ENCODE measurements around the gene NDUFA8. TPM values are rescaled to one million over a fixed set of nuclear protein-coding genes. Genes with fewer than 3 reads are reported as not detected.

Gene NDUFA8
- polyA plus RNA-seq, 1 donor (not counting 4 experiments of a cell fraction or from before 2014, with no cell fraction given): 105 TPM

- dilution Hi-C loops (cut with MboI; ENCODE audit: extremely low pct_ligation_motif_present, low sequenced_read_pairs): no loop called here
These were observed 52.2 kb downstream of the NDUFA8 start for GRCh38 chr9:122107291-122107805.

GRCh38 chr9:122106576-122106975, 53.0 kb downstream of the NDUFA8 start:
- no peak for FAIRE-seq
- no peak overlapping the region for H3K27ac ChIP-seq (ENCODE audit: control insufficient read depth, insufficient read depth, low read length)
- dilution Hi-C loops (cut with MboI; ENCODE audit: extremely low pct_ligation_motif_present, low sequenced_read_pairs): no loop called here

More at GRCh38 chr9:122107291-122107805, 52.2 kb downstream of the NDUFA8 start:
- no peaks in the 10 kb centered on the region for H3K9me3 ChIP-seq (ENCODE audit: control insufficient read depth, low read depth, low read length)
- TF ChIP-seq CTCF (optimal IDR thresholded peaks at IDR 0.05 in 1 of 3, IDR thresholded peaks at IDR 0.05 in 1 of 3, conservative IDR thresholded peaks at IDR 0.05 in 1 of 3; ENCODE audit: extremely low read depth in 1 of 3, insufficient read depth in 2 of 3, low read length in 3 of 3) (no peak), EZH2 (IDR thresholded peaks at IDR 0.05; ENCODE audit: low read length) (no peak)
- H3K9me1 ChIP-seq (ENCODE audit: control insufficient read depth, extremely low read depth, insufficient read depth, low read length): no peaks in the 10 kb centered on the region
- no peaks in the 10 kb centered on the region for H4K20me1 ChIP-seq (ENCODE audit: control insufficient read depth, extremely low read depth, insufficient read depth, low read length)
- DNase-seq (ENCODE audit: low read depth, low spot score) (no peak), FAIRE-seq (no peak)
- H3K27me3 ChIP-seq (ENCODE audit: control insufficient read depth, extremely low read depth, insufficient read depth, low read length): peaks cover 2% of the 10 kb centered on the region
- H3K4me3 ChIP-seq (ENCODE audit: control insufficient read depth in 2 of 3, extremely low read depth in 1 of 3, insufficient read depth in 2 of 3, low read depth in 1 of 3, low read length in 3 of 3): no peak overlapping the region
- H3K27ac ChIP-seq (ENCODE audit: control insufficient read depth, insufficient read depth, low read length): no peak overlapping the region
- H3K79me2 ChIP-seq (ENCODE audit: control insufficient read depth, insufficient read depth, low read length): no peaks in the 10 kb centered on the region
- H3K4me2 ChIP-seq (ENCODE audit: control insufficient read depth, extremely low read depth, insufficient read depth, low read depth, low read length): no peak overlapping the region
- no peak overlapping the region for H2AFZ ChIP-seq (ENCODE audit: control insufficient read depth, low read length)
- H3K9ac ChIP-seq (ENCODE audit: control insufficient read depth, extremely low read depth, insufficient read depth, low read length): no peak overlapping the region
- no peaks in the 10 kb centered on the region for H3K36me3 ChIP-seq (ENCODE audit: control insufficient read depth in 2 of 2, extremely low read depth in 1 of 2, insufficient read depth in 2 of 2, low read length in 2 of 2)
- H3K4me1 ChIP-seq (ENCODE audit: control insufficient read depth, extremely low read depth, insufficient read depth, low read length): no peaks in the 10 kb centered on the region

More at GRCh38 chr9:122106576-122106975, 53.0 kb downstream of the NDUFA8 start:
- Histone ChIP-seq H3K9ac (ENCODE audit: control insufficient read depth, extremely low read depth, insufficient read depth, low read length) (no peak overlapping the region), H3K4me2 (ENCODE audit: control insufficient read depth, extremely low read depth, insufficient read depth, low read depth, low read length) (no peak overlapping the region), H3K79me2 (ENCODE audit: control insufficient read depth, insufficient read depth, low read length) (no peaks in the 10 kb centered on the region), H3K9me1 (ENCODE audit: control insufficient read depth, extremely low read depth, insufficient read depth, low read length) (no peaks in the 10 kb centered on the region), H2AFZ (ENCODE audit: control insufficient read depth, low read length) (no peak overlapping the region), H4K20me1 (ENCODE audit: control insufficient read depth, extremely low read depth, insufficient read depth, low read length) (no peaks in the 10 kb centered on the region), H3K4me1 (ENCODE audit: control insufficient read depth, extremely low read depth, insufficient read depth, low read length) (no peaks in the 10 kb centered on the region), H3K36me3 (ENCODE audit: control insufficient read depth in 2 of 2, extremely low read depth in 1 of 2, insufficient read depth in 2 of 2, low read length in 2 of 2) (no peaks in the 10 kb centered on the region), H3K4me3 (ENCODE audit: control insufficient read depth in 2 of 3, extremely low read depth in 1 of 3, insufficient read depth in 2 of 3, low read depth in 1 of 3, low read length in 3 of 3) (no peak overlapping the region), H3K27me3 (ENCODE audit: control insufficient read depth, extremely low read depth, insufficient read depth, low read length) (no peaks in the 10 kb centered on the region), H3K9me3 (ENCODE audit: control insufficient read depth, low read depth, low read length) (no peaks in the 10 kb centered on the region)
- TF ChIP-seq EZH2 (IDR thresholded peaks at IDR 0.05; ENCODE audit: low read length) (no peak), CTCF (optimal IDR thresholded peaks at IDR 0.05 in 1 of 3, IDR thresholded peaks at IDR 0.05 in 1 of 3, conservative IDR thresholded peaks at IDR 0.05 in 1 of 3; ENCODE audit: extremely low read depth in 1 of 3, insufficient read depth in 2 of 3, low read length in 3 of 3) (no peak)
- DNase-seq (ENCODE audit: low read depth, low spot score): no peak
